Measurements from ENCODE around the gene USP10.

USP10 gene

GRCh38 chr16:84673561-84673960 is 26.2 kb upstream of the USP10 start:
- ATAC-seq = no peak
- TF ChIP-seq ZNF8 (CRISPR knock-in tag; IDR thresholded peaks at IDR 0.05) = no peak
- no peak for TF ChIP-seq CREB5 (CRISPR knock-in tag; IDR thresholded peaks at IDR 0.05; ENCODE audit: low read depth)
- no peak for TF ChIP-seq ZFP3 (CRISPR knock-in tag; IDR thresholded peaks at IDR 0.05)
- TF ChIP-seq ZFP30 (CRISPR knock-in tag; IDR thresholded peaks at IDR 0.05) = no peak
- no peak for TF ChIP-seq ZC3H10 (CRISPR knock-in tag; IDR thresholded peaks at IDR 0.05)
- no peak for TF ChIP-seq SNAI2 (CRISPR knock-in tag; IDR thresholded peaks at IDR 0.05)
- TF ChIP-seq RARB (CRISPR knock-in tag; IDR thresholded peaks at IDR 0.05) = no peak
- TF ChIP-seq PPARA (CRISPR knock-in tag; IDR thresholded peaks at IDR 0.05; ENCODE audit: borderline replicate concordance) = no peak
- no peak for TF ChIP-seq OSR1 (CRISPR knock-in tag; IDR thresholded peaks at IDR 0.05)
- no peak for TF ChIP-seq PATZ1 (CRISPR knock-in tag; IDR thresholded peaks at IDR 0.05; ENCODE audit: borderline replicate concordance)
- no peak for TF ChIP-seq ZNF70 (CRISPR knock-in tag; IDR thresholded peaks at IDR 0.05)
- TF ChIP-seq ISL1 (CRISPR knock-in tag; IDR thresholded peaks at IDR 0.05) = no peak
- TF ChIP-seq TCF4 (CRISPR knock-in tag; IDR thresholded peaks at IDR 0.05; ENCODE audit: borderline replicate concordance) = no peak
- TF ChIP-seq ARNTL (CRISPR knock-in tag; IDR thresholded peaks at IDR 0.05; ENCODE audit: borderline replicate concordance, low read depth) = no peak
- TF ChIP-seq BACH2 (CRISPR knock-in tag; IDR thresholded peaks at IDR 0.05; ENCODE audit: borderline replicate concordance) = no peak
- TF ChIP-seq TSHZ2 (CRISPR knock-in tag; IDR thresholded peaks at IDR 0.05) = no peak
- no peak for TF ChIP-seq TOX (CRISPR knock-in tag; IDR thresholded peaks at IDR 0.05; ENCODE audit: borderline replicate concordance)
- no peak for TF ChIP-seq ESRRG (CRISPR knock-in tag; IDR thresholded peaks at IDR 0.05)
- TF ChIP-seq CSDC2 (CRISPR knock-in tag; IDR thresholded peaks at IDR 0.05) = no peak

GRCh38 chr16:84675423-84675822 is 24.4 kb upstream of the USP10 start:
- TF ChIP-seq ZNF565 (CRISPR knock-in tag; conservative IDR thresholded peaks at IDR 0.05; ENCODE audit: low read depth) = no peak
- TF ChIP-seq ZFP30 (CRISPR knock-in tag; IDR thresholded peaks at IDR 0.05) = no peak
- no peak for TF ChIP-seq SNAI2 (CRISPR knock-in tag; IDR thresholded peaks at IDR 0.05)
- no peak for TF ChIP-seq TOX (CRISPR knock-in tag; IDR thresholded peaks at IDR 0.05; ENCODE audit: borderline replicate concordance)
- no peak for TF ChIP-seq ZFP3 (CRISPR knock-in tag; IDR thresholded peaks at IDR 0.05)
- no peak for TF ChIP-seq ZNF8 (CRISPR knock-in tag; IDR thresholded peaks at IDR 0.05)
- no peak for TF ChIP-seq PPARA (CRISPR knock-in tag; IDR thresholded peaks at IDR 0.05; ENCODE audit: borderline replicate concordance)
- no peak for TF ChIP-seq RARB (CRISPR knock-in tag; IDR thresholded peaks at IDR 0.05)
- TF ChIP-seq GLIS3 (CRISPR knock-in tag; IDR thresholded peaks at IDR 0.05) = no peak
- no peak for ATAC-seq

- no peak for ATAC-seq
- no peak for TF ChIP-seq CSRNP3 (CRISPR knock-in tag; IDR thresholded peaks at IDR 0.05)
These were observed 23.9 kb upstream of the USP10 start for GRCh38 chr16:84675884-84676283.

All from SK-N-SH treated with all-trans-retinoic acid at 6 μM for 48 hours (cell line).